GM19397 (cell line): ENCODE results near the gene PCGF1.

ENCODE experiments used
- ATAC-seq: cut with Tn5 transposase; IDR thresholded peaks from one replicate; pipeline ENCODE4 v1.9.1; 2021; ENCODE audit warnings: mild to moderate bottlenecking, moderate library complexity; ENCODE audit not compliant: unreplicated experiment

Gene PCGF1

DNA sequence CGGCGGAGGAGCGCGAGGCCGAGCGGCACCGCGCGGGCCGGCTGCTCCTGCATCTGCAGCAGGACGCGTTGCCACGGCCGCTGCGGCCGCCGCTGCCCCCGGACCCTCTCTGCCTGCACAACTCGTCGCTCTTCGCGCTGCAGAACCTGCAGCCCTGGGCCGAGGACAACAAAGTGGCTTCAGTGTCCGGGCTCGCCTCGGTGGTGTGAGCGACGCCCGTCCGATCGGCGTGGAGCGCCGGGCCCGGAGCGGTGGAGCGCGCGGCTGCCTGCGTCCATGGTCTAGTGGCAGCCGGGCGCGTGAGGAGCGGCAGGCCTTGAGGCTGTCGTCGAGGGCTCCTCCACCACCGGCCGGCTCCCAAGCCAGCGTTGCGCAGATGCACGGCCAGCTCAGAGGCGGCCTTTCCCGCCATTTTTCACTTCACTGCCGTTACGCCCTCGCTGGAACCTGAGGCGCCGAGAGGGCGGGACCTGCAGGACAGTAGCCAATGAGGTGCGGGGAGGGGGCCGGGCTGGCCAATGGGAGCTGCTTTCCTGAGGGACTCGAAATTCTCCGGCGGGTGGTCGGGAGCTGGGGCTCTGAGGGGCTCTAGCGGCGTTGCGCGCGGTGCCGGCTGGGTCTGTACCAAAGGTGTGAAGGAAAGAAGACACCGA, 8.6 kb upstream of the PCGF1 start:
- ATAC-seq = peak; percentile 68

DNA sequence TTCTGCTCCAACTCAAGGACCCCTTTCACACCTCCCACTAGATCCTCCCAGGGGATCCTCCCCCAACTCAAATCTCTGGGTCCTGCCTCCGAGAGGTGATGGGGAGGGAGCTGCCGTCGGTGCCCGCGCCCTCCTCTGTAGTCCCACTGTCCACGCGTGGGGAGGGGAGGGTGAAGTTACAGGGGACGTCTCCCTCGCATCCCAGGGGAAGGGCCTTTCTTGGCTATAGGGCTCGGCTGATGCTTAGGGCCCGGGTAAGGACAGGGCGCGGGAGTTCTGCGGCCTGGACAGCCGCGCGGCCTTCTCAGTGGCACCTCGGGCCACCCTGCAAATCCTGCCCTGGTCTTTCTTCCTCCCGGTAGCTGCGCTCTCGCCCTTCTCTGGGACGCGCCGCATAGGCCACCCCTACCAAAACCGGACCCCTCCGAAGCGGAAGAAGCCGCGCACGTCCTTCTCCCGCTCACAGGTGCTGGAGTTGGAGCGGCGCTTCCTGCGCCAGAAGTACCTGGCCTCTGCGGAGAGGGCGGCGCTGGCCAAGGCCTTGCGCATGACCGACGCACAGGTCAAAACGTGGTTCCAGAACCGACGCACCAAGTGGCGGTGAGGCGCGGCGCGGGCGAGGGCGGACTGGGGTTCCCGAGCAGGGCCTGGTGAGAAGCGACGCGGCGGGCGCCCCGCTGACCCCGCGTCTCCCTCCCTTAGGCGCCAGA, 7.9 kb upstream of the PCGF1 start:
- ATAC-seq = no peak

DNA sequence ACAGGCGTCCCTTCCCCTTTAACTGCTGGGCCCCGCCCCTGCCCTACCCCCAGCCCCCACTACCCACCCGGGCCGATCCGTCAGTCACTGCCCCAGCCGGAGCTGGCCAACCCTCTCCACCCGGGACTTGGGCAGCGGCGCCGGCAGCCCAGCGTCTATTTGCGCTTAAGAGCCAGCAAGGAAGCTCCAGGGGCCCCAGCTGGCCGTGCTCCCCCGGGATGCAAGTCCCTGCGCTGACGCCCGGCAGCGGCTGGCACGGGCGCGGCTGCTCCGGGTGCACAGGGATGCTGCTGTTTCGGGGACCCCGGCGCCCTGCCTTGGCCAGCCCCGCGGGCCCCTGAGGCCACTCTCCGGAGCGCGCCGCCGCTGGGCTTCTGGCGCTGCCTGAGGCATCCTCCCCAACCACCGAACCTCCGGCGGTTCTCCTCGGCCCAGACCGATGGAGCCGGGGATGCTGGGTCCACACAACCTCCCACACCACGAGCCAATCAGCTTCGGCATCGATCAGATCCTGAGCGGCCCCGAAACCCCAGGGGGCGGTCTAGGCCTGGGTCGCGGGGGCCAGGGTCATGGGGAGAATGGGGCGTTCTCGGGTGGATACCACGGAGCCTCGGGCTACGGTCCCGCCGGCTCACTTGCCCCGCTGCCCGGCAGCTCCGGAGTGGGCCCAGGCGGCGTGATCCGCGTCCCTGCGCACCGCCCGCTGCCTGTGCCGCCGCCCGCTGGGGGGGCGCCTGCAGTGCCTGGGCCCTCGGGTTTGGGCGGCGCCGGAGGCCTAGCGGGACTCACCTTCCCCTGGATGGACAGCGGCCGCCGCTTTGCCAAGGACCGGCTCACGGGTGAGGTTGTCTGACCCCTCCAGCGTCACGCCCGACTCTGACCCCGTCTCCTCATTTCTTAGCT, 7.1 kb upstream of the PCGF1 start, which contains the start of gene TLX2:
Gene TLX2, plus strand, starts transcription at position 83 of the 903 bp plus-strand sequence. Its CDS starts 357 bp downstream, at position 440.
- ATAC-seq = no peak

DNA sequence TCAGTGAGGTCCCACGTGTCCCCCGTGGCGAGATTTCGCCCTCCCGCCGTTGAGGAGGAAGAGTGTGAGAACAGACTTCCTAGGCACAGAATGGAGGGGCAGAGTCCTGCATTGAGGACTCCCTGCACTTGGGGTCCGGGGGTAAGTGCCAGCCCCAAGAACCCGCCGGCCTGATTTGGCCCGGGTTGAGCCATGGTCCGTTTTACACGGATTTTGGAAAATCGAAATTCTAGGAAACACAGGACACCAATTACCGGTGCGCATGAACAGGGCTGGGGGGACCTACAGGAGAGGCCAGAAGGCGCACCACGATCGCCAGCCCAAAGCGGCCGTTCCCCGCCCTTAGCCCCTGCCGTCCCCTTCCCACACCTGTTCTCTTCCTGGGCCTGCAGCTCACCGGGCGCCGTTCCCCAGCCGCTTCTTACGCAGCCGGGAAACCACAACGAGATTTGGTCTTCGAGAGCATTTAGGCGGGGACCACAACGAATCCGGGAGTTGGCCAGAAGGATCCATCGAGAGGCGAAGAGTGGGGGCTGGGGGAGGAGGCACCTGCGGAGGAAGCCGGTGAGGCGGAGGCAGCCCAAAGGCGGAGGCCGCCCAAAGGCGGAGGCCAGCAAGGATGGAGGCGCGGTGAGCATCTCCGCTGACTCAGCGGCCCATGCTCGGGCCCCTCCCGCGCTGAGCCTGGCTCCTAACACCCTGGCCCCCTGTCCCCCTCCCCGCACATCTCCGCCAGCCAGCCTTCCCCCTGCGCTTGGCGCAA, 6.3 kb upstream of the PCGF1 start:
- no peak for ATAC-seq

- ATAC-seq = no peak
Observed at GRCh38 chr2:74512744-74513604, 5.5 kb upstream of the PCGF1 start.

- no peak for ATAC-seq
Observed at GRCh38 chr2:74511104-74511989, 3.9 kb upstream of the PCGF1 start.

GRCh38 chr2:74510272-74510671, 2.8 kb upstream of the PCGF1 start:
- no peak for ATAC-seq

- peak; percentile 4 for ATAC-seq
Observed at GRCh38 chr2:74507926-74508520, 528 bp upstream of the PCGF1 start.

- ATAC-seq = no peak
Observed at GRCh38 chr2:74505448-74506246, 1.8 kb downstream of the PCGF1 start.

DNA sequence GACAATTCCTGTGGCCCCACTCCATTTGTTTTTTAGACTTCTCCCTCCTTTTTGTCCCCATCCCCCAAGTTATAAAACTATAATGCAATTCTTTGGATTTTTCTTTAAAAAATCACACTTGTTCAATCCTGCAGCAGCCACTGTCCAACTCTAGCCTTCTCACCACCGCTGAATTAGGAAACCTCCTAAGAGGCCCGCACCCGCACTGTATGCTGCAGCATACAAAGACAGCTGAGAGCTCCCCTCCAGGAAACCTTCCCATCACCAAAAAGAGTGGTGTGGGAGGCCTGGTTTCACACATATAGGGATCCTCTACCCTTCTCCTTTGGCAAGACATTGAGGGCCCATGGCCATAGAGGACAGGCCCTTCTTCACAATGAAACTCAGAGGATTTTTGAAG, 2.9 kb downstream of the PCGF1 start:
- no peak for ATAC-seq

GRCh38 chr2:74503506-74504475, 3.7 kb downstream of the PCGF1 start:
- no peak for ATAC-seq

GRCh38 chr2:74502720-74503505, 4.6 kb downstream of the PCGF1 start:
- ATAC-seq = peak; percentile 37

- ATAC-seq = no peak
Observed at GRCh38 chr2:74502147-74502719, 5.3 kb downstream of the PCGF1 start.

GRCh38 chr2:74501335-74502071, 6.0 kb downstream of the PCGF1 start:
- ATAC-seq = no peak

- ATAC-seq = no peak
Observed at GRCh38 chr2:74500578-74500946, 6.9 kb downstream of the PCGF1 start.
